Measurements from ENCODE around the gene RPIA.

DNA sequence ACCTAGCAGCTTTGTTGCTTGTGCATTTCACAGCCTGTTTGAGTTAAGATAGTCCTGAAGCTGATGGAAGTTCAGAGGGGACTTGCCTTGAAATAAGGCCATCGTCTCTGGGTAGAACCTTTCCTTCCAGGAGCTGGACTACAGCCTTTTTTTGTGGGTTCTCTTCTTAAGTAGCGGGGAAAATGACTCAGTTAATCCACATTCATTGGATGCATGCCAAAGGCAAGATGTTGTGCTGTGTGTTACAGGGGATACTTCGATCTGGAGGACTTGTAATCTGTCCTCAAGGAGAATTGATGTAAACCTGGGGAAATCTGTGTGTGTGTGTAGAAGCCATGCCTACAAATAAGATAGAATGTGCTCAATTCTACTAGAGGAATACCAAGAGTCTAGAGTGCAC is 46.8 kb downstream of the RPIA start:
- TF ChIP-seq, protein P1, sequence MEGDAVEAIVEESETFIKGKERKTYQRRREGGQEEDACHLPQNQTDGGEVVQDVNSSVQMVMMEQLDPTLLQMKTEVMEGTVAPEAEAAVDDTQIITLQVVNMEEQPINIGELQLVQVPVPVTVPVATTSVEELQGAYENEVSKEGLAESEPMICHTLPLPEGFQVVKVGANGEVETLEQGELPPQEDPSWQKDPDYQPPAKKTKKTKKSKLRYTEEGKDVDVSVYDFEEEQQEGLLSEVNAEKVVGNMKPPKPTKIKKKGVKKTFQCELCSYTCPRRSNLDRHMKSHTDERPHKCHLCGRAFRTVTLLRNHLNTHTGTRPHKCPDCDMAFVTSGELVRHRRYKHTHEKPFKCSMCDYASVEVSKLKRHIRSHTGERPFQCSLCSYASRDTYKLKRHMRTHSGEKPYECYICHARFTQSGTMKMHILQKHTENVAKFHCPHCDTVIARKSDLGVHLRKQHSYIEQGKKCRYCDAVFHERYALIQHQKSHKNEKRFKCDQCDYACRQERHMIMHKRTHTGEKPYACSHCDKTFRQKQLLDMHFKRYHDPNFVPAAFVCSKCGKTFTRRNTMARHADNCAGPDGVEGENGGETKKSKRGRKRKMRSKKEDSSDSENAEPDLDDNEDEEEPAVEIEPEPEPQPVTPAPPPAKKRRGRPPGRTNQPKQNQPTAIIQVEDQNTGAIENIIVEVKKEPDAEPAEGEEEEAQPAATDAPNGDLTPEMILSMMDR (IDR thresholded peaks at IDR 0.05; ENCODE audit: insufficient read depth, low read depth, low read length), result no peak
- no peak for TF ChIP-seq EZH2 (IDR thresholded peaks at IDR 0.05; ENCODE audit: insufficient read depth, low read length)
